HepG2 (cell line): Measurements from ENCODE around the gene GUK1. TPM values are rescaled to one million over a fixed set of nuclear protein-coding genes. Genes with fewer than 3 reads are reported as not detected.

ENCODE experiments used
- ATF5 ChIP-seq: sonication (generic); formaldehyde crosslinking; IDR thresholded peaks from 2 replicates; pipeline ENCODE4 v1.4.0; 2020; ENCODE audit warnings: mild to moderate bottlenecking, low read depth, missing genetic modification reagents
- GZF1 ChIP-seq: sonication (generic); formaldehyde crosslinking; IDR thresholded peaks from 2 replicates; pipeline ENCODE4 v1.5.1; 2020; ENCODE audit warnings: mild to moderate bottlenecking, missing genetic modification reagents
- NONO ChIP-seq, 2 experiments: fragments of 450-650 bp in 1 of 2; sonication (generic) in 1 of 2; formaldehyde crosslinking in 1 of 2; IDR thresholded peaks in 1 of 2; conservative IDR thresholded peaks in 1 of 2; 2 replicates each; pipeline versions ENCODE4 v1.6.1 to v1.8.0; 2017 to 2022; ENCODE audit warnings: mild to moderate bottlenecking in 1 of 2, missing genetic modification reagents in 1 of 2, moderate library complexity in 1 of 2
- RNF2 ChIP-seq: fragments of 450-650 bp; conservative IDR thresholded peaks from 2 replicates; pipeline ENCODE4 v1.6.1; 2016; ENCODE audit warnings: low read depth
- SIN3B ChIP-seq: fragments of 150-350 bp; IDR thresholded peaks from 2 replicates; pipeline ENCODE4 v1.6.1; 2014; ENCODE audit warnings: low read length
- SOX13 ChIP-seq, 3 experiments: fragments of 450-650 bp in 1 of 3; sonication (generic) in 1 of 3; formaldehyde crosslinking in 1 of 3; IDR thresholded peaks in 2 of 3; conservative IDR thresholded peaks in 1 of 3; 2 replicates each; pipeline versions ENCODE4 v1.5.0 to v1.6.1; 2016 to 2020; ENCODE audit warnings: antibody characterized with exemption in 1 of 3, mild to moderate bottlenecking in 1 of 3, missing compliant biosample characterization in 1 of 3, missing genetic modification reagents in 1 of 3, moderate library complexity in 1 of 3
- ZNF251 ChIP-seq: sonication (generic); formaldehyde crosslinking; IDR thresholded peaks from 2 replicates; pipeline ENCODE4 v1.9.0; 2021; ENCODE audit warnings: mild to moderate bottlenecking, missing genetic modification reagents
- ZNF605 ChIP-seq: sonication (generic); formaldehyde crosslinking; IDR thresholded peaks from 2 replicates; pipeline ENCODE4 v1.8.0; 2022; ENCODE audit warnings: mild to moderate bottlenecking, missing genetic modification reagents
- ZNF709 ChIP-seq: sonication (generic); formaldehyde crosslinking; IDR thresholded peaks from 2 replicates; pipeline ENCODE4 v1.5.0; 2020; ENCODE audit warnings: mild to moderate bottlenecking, missing genetic modification reagents
- ZNF770 ChIP-seq: sonication (generic); formaldehyde crosslinking; IDR thresholded peaks from 2 replicates; pipeline ENCODE4 v1.5.0; 2020; ENCODE audit warnings: mild to moderate bottlenecking, missing genetic modification reagents
- ZNF790 ChIP-seq: sonication (generic); formaldehyde crosslinking; IDR thresholded peaks from 2 replicates; pipeline ENCODE4 v1.8.0; 2022; ENCODE audit warnings: missing genetic modification reagents, mild to moderate bottlenecking, borderline replicate concordance
- ZNF83 ChIP-seq: sonication (generic); formaldehyde crosslinking; IDR thresholded peaks from 2 replicates; pipeline ENCODE4 v1.4.0; 2020; ENCODE audit warnings: missing genetic modification reagents, mild to moderate bottlenecking, borderline replicate concordance
- ZXDC ChIP-seq: sonication (generic); formaldehyde crosslinking; IDR thresholded peaks from 2 replicates; pipeline ENCODE4 v1.5.0; 2020; ENCODE audit warnings: mild to moderate bottlenecking, missing genetic modification reagents
- polyA plus RNA-seq, 8 experiments: library from polyadenylated mRNA; depleted of rRNA in 3 of 8; stranded (reverse) in 7 of 8; unstranded in 1 of 8; fragments of >200 nt; fragmentation: Illumina TruSeq in 4 of 8; extraction: Trizol in 4 of 8; gene quantifications; 2 replicates each; pipeline versions ENCODE4 v1.2.1 to v1.2.3, GENCODE V29; 2011 to 2016; ENCODE audit warnings: low read depth in 4 of 8, missing spikeins in 1 of 8, mixed read lengths in 1 of 8; ENCODE audit not compliant: insufficient read depth in 1 of 8
- total RNA-seq, 5 experiments: library from RNA; depleted of rRNA; stranded (reverse); fragments of >200 nt; fragmentation: Illumina TruSeq; extraction: Trizol; gene quantifications; 2 replicates each; pipeline ENCODE4 v1.2.3, GENCODE V29; 2016; ENCODE audit warnings: low read depth in 1 of 5
- TF ChIP-seq, protein P1 (sequence below): sonication (generic); formaldehyde crosslinking; IDR thresholded peaks from 2 replicates; pipeline ENCODE4 v1.5.1; 2020; ENCODE audit warnings: mild to moderate bottlenecking, moderate library complexity, missing genetic modification reagents
- TF ChIP-seq, protein P2 (sequence below): sonication (generic); formaldehyde crosslinking; IDR thresholded peaks from 2 replicates; pipeline ENCODE4 v1.5.0; 2020; ENCODE audit warnings: missing genetic modification reagents, mild to moderate bottlenecking, borderline replicate concordance
- TF ChIP-seq, protein P3 (sequence below): IDR thresholded peaks from 2 replicates; pipeline ENCODE4 v1.6.1; 2018; ENCODE audit warnings: missing genetic modification reagents

The GUK1 gene
- total and polyA plus RNA-seq, 2 of the 13 experiments (the other 11 are each of a cell fraction or from before 2014, with no cell fraction given): 116 to 154 TPM

DNA sequence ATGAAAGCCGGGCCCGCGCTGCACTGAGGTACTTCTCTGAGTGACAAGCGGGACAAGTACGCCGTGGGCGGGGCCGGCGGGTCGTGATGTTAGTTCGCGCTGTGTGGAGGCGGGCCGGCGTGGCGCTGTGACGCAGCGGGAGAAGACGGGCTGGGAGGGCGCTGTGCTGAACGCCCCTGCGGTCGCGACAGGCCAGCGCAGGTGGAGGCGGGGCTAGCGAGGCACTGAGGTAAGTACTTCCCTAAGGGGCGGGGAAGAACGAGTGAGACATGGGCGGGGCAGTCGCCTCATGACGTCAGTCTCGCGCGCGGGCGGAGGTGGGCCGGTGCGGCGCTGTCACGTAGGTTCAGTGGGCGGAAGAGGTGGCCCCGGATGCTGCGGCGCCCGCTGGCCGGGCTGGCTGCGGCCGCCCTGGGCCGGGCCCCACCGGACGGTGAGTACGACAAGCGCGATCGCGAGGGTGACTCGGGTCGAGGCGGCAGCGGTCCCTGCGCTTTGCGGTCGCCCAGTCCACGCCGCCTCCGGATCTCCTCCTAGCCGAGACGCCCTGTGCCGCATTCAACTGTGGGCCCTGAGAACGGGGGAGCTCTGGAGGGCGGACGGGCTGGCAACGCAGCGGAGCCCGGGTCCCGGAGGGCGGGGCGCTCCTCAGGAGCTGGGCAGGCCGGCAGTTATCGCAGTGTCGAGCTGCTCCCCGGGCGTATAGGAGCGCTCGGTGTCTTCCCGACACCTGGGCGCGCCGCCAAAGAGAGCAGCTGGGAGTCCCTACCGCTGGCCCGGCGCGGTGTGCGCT lies at the start of gene GUK1 (continued):
- TF ChIP-seq SIN3B (no peak), RNF2 (0 out of 2 replicates have a peak, but pooled peaks have one; percentile 25), ZNF770 (CRISPR knock-in tag) (no peak; the same call in none of the 2 replicates), ZNF83 (CRISPR knock-in tag) (no peak; the same call in 1 of the 2 replicates), NONO (IDR thresholded peaks at IDR 0.05) (no peak), NONO (CRISPR knock-in tag; conservative IDR thresholded peaks at IDR 0.05) (peak; percentile 53; the same call in 1 of the 2 replicates), SOX13 (IDR thresholded peaks at IDR 0.05) (no peak), SOX13 (CRISPR knock-in tag; conservative IDR thresholded peaks at IDR 0.05 in 1 of 2, IDR thresholded peaks at IDR 0.05 in 1 of 2) (peak in 1 of 2 experiments; percentile 34; a peak in 1 of 4 replicates), ZXDC (CRISPR knock-in tag) (no peak), ZNF709 (CRISPR knock-in tag) (peak; percentile 80), ZNF790 (CRISPR knock-in tag) (peak; percentile 46; the same call in 1 of the 2 replicates), ZNF251 (CRISPR knock-in tag) (0 out of 2 replicates have a peak, but pooled peaks have one; percentile 6), ATF5 (CRISPR knock-in tag) (peak; percentile 51; the same call in 1 of the 2 replicates), ZNF605 (CRISPR knock-in tag) (no peak; the same call in 1 of the 2 replicates), GZF1 (no peak)
- TF ChIP-seq, protein P1, sequence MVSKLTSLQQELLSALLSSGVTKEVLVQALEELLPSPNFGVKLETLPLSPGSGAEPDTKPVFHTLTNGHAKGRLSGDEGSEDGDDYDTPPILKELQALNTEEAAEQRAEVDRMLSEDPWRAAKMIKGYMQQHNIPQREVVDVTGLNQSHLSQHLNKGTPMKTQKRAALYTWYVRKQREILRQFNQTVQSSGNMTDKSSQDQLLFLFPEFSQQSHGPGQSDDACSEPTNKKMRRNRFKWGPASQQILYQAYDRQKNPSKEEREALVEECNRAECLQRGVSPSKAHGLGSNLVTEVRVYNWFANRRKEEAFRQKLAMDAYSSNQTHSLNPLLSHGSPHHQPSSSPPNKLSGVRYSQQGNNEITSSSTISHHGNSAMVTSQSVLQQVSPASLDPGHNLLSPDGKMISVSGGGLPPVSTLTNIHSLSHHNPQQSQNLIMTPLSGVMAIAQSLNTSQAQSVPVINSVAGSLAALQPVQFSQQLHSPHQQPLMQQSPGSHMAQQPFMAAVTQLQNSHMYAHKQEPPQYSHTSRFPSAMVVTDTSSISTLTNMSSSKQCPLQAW (CRISPR knock-in tag): peak; percentile 87
- TF ChIP-seq, protein P2, sequence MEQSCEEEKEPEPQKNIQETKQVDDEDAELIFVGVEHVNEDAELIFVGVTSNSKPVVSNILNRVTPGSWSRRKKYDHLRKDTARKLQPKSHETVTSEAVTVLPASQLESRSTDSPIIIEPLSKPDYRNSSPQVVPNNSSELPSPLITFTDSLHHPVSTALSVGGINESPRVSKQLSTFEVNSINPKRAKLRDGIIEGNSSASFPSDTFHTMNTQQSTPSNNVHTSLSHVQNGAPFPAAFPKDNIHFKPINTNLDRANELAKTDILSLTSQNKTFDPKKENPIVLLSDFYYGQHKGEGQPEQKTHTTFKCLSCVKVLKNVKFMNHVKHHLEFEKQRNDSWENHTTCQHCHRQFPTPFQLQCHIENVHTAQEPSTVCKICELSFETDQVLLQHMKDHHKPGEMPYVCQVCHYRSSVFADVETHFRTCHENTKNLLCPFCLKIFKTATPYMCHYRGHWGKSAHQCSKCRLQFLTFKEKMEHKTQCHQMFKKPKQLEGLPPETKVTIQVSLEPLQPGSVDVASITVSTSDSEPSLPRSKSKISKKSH (CRISPR knock-in tag): no peak
- TF ChIP-seq, protein P3, sequence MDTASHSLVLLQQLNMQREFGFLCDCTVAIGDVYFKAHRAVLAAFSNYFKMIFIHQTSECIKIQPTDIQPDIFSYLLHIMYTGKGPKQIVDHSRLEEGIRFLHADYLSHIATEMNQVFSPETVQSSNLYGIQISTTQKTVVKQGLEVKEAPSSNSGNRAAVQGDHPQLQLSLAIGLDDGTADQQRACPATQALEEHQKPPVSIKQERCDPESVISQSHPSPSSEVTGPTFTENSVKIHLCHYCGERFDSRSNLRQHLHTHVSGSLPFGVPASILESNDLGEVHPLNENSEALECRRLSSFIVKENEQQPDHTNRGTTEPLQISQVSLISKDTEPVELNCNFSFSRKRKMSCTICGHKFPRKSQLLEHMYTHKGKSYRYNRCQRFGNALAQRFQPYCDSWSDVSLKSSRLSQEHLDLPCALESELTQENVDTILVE (CRISPR knock-in tag): 0 out of 2 replicates have a peak, but pooled peaks have one; percentile 46
